Parathyroid adenoma (tissue), 2 donors: ENCODE measurements around the gene ASTL.

Experiments
- H2AFZ ChIP-seq: fragments of 300-600 bp; sonication (generic); one replicate; pipeline ENCODE4 v1.7.0; 2017; ENCODE audit warnings: antibody characterized with exemption, mild to moderate bottlenecking
- H3K27ac ChIP-seq: fragments of 300-600 bp; sonication (generic); one replicate; pipeline ENCODE4 v1.7.0; 2017
- H3K27me3 ChIP-seq: fragments of 300-600 bp; sonication (generic); one replicate; pipeline ENCODE4 v1.7.0; 2017; ENCODE audit warnings: low read length; ENCODE audit not compliant: control insufficient read depth, insufficient read depth
- H3K36me3 ChIP-seq: fragments of 300-600 bp; sonication (generic); one replicate; pipeline ENCODE4 v1.7.0; 2017; ENCODE audit warnings: low read length; ENCODE audit not compliant: control insufficient read depth, insufficient read depth
- H3K4me1 ChIP-seq: fragments of 300-600 bp; sonication (generic); one replicate; pipeline ENCODE4 v1.7.0; 2017; ENCODE audit warnings: control low read depth
- H3K4me2 ChIP-seq: fragments of 300-600 bp; sonication (generic); one replicate; pipeline ENCODE4 v1.7.0; 2017; ENCODE audit warnings: low read length
- H3K4me3 ChIP-seq: fragments of 300-600 bp; sonication (generic); one replicate; pipeline ENCODE4 v1.7.0; 2017; ENCODE audit warnings: low read depth, low read length
- H3K79me2 ChIP-seq: fragments of 300-600 bp; sonication (generic); one replicate; pipeline ENCODE4 v1.7.0; 2017; ENCODE audit warnings: control low read depth
- H3K9ac ChIP-seq: fragments of 300-600 bp; sonication (generic); one replicate; pipeline ENCODE4 v1.7.0; 2017; ENCODE audit warnings: mild to moderate bottlenecking
- H3K9me3 ChIP-seq: fragments of 300-600 bp; sonication (generic); one replicate; pipeline ENCODE4 v1.7.0; 2017; ENCODE audit warnings: low read length; ENCODE audit not compliant: control insufficient read depth
- CTCF ChIP-seq: fragments of 300-600 bp; sonication (generic); IDR thresholded peaks from one replicate; pipeline ENCODE4 v1.7.0; 2017; ENCODE audit warnings: antibody characterized with exemption, mild to moderate bottlenecking
- donor health status: primary hyperparathyroidism.

The ASTL gene

DNA sequence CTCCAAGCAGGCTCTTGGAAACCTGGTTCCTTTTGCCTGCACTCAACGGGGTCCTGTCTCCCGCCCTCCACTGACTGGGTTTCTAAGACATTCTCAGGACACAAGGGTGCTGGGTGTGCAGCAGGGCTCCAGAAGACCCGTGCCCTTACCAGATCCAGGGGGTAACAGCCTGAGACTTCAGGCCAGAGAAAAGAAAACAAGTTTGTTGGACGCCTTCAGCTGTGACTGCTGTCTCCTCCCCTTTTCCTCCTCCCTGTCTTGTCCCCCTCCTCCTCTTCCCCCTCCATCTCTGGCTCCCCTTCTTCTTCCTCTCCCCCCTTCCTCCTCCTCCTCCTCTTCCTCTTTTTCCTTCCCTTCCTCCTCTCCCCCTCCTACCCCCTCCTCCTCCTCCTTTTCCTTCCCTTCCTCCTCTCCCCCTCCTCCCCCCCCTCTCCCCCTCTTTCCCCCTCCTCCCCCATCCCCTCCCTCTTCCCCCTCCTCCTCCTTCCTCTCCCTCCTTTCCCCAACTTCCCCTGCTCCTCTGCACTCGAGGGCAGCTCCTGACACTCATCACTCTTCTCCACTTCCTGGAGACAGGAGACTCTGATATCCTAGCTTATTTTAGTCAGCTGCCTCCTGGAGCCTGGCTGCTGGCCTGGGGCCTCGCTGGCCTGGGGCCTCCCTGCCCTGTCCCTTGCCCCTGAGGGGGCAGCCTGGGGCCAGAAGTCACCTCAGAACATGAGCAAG is 34.4 kb downstream of the ASTL start:
- H2AFZ ChIP-seq, result no peak overlapping the region
- H3K4me3 ChIP-seq, result no peak overlapping the region
- H3K27me3 ChIP-seq, result no peaks in the 10 kb centered on the region
- no peaks in the 10 kb centered on the region for H3K4me1 ChIP-seq
- no peak overlapping the region for H3K27ac ChIP-seq
- no peak overlapping the region for H3K9ac ChIP-seq
- H3K9me3 ChIP-seq, result no peaks in the 10 kb centered on the region
- no peaks in the 10 kb centered on the region for H3K36me3 ChIP-seq
- TF ChIP-seq CTCF, result no peak
- H3K4me2 ChIP-seq, result no peak overlapping the region
- H3K79me2 ChIP-seq, result no peaks in the 10 kb centered on the region

DNA sequence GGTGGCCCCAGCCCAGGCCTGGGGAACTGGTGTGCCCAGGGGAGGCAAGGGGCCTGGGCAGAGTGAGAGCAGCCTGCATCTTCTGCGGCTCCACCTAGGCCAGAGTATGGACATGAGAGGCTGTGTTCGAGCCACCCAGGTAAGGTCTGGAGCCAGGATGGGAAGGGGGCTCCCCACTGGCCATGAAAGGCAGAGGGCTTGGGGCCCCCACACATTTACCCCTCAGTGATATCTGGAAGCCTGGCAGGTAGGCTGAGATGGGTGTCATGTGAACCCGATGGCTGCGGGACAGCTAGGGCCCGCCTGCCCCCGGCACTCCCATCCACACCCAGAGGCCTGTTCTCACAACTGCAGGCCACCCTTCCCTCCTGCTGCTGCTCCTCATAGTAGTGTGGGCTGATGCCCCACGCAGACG is 35.1 kb downstream of the ASTL start:
- Histone ChIP-seq H3K4me3 (no peak overlapping the region), H3K9me3 (no peaks in the 10 kb centered on the region), H3K79me2 (no peaks in the 10 kb centered on the region), H2AFZ (no peak overlapping the region), H3K27ac (no peak overlapping the region), H3K4me1 (no peaks in the 10 kb centered on the region), H3K36me3 (no peaks in the 10 kb centered on the region), H3K4me2 (no peak overlapping the region), H3K27me3 (no peaks in the 10 kb centered on the region), H3K9ac (no peak overlapping the region)
- TF ChIP-seq CTCF, result no peak

GRCh38 chr2:96102596-96103186 is 35.6 kb downstream of the ASTL start:
- Histone ChIP-seq H3K9me3 (no peaks in the 10 kb centered on the region), H3K27ac (no peak overlapping the region), H3K4me2 (no peak overlapping the region), H3K9ac (no peak overlapping the region), H3K4me3 (no peak overlapping the region), H2AFZ (no peak overlapping the region), H3K36me3 (no peaks in the 10 kb centered on the region), H3K4me1 (no peaks in the 10 kb centered on the region), H3K79me2 (no peaks in the 10 kb centered on the region), H3K27me3 (no peaks in the 10 kb centered on the region)
- TF ChIP-seq CTCF, result no peak

DNA sequence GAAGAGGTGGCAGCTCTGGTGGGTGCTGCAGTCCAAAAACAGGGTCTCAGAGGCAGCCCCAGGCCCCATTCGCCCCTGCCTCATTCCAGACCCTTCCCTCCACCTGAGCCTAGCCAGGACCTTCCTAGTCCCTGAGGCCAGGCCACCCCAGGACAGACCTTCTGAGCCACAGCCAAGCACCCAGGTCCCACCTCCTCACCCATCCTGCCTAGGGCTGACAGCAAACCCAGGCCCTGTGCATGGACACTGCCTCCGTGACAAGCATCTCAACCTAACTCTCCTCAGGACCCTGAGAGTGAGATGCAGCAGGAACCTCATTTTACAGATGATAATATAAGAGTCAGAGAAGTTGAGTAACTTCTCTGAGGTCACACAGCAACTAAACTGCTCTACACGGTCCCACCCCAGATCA is 37.4 kb downstream of the ASTL start:
- H3K27ac ChIP-seq, result no peak overlapping the region

More for the DNA sequence above, 37.4 kb downstream of the ASTL start:
- no peak overlapping the region for H2AFZ ChIP-seq
- H3K9me3 ChIP-seq, result no peaks in the 10 kb centered on the region
- H3K36me3 ChIP-seq, result no peaks in the 10 kb centered on the region
- no peak overlapping the region for H3K4me2 ChIP-seq
- H3K4me3 ChIP-seq, result no peak overlapping the region
- no peak overlapping the region for H3K9ac ChIP-seq
- TF ChIP-seq CTCF, result no peak
- no peaks in the 10 kb centered on the region for H3K79me2 ChIP-seq
- no peaks in the 10 kb centered on the region for H3K27me3 ChIP-seq
- H3K4me1 ChIP-seq, result no peaks in the 10 kb centered on the region
